Keratinocyte (primary cell): ENCODE measurements around the gene SH2D3C.

Experiments
- EZH2 ChIP-seq: IDR thresholded peaks from one replicate; pipeline ENCODE4 v1.6.1; 2012; ENCODE audit warnings: inconsistent platforms, mild to moderate bottlenecking, low read length, moderate library complexity
- TF ChIP-seq, protein P1 (sequence below), 3 experiments: IDR thresholded peaks in 1 of 3; conservative IDR thresholded peaks in 1 of 3; optimal IDR thresholded peaks in 1 of 3; 2 replicates in 2 of 3; 3 replicates in 1 of 3; pipeline versions ENCODE3 to v1.5.1; 2011; ENCODE audit warnings: low read length in 3 of 3, mild to moderate bottlenecking in 3 of 3, moderate library complexity in 2 of 3, control low read depth in 1 of 3, inconsistent platforms in 1 of 3; ENCODE audit not compliant: insufficient read depth in 2 of 3; ENCODE audit errors: extremely low read depth in 1 of 3

DNA sequence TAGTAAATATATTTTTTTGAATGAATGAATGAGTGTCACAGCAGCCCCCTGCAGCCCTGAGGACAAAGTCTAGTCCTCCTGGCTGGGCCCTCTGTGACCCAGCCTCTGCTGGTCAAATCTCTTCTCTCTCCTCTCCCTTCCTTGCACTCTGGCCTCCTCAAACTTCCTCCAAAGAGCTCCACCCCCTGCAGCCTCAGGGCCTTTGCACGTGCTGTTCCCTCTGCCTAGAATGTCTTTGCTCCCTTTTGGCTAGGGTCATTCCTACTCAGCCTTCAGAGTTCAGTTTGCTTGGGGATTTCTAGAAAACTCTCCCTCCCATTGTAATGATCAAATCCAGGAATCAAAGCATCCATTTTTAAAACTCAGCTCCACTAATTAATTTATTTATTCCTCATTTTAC, 13.0 kb downstream of the SH2D3C start:
- TF ChIP-seq, protein P1, sequence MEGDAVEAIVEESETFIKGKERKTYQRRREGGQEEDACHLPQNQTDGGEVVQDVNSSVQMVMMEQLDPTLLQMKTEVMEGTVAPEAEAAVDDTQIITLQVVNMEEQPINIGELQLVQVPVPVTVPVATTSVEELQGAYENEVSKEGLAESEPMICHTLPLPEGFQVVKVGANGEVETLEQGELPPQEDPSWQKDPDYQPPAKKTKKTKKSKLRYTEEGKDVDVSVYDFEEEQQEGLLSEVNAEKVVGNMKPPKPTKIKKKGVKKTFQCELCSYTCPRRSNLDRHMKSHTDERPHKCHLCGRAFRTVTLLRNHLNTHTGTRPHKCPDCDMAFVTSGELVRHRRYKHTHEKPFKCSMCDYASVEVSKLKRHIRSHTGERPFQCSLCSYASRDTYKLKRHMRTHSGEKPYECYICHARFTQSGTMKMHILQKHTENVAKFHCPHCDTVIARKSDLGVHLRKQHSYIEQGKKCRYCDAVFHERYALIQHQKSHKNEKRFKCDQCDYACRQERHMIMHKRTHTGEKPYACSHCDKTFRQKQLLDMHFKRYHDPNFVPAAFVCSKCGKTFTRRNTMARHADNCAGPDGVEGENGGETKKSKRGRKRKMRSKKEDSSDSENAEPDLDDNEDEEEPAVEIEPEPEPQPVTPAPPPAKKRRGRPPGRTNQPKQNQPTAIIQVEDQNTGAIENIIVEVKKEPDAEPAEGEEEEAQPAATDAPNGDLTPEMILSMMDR (optimal IDR thresholded peaks at IDR 0.05 in 1 of 3, IDR thresholded peaks at IDR 0.05 in 1 of 3, conservative IDR thresholded peaks at IDR 0.05 in 1 of 3; ENCODE audit: extremely low read depth in 1 of 3, insufficient read depth in 2 of 3, low read length in 3 of 3): no peak
- no peak for TF ChIP-seq EZH2
